ENCODE measurements around the gene RSF1.

DNA sequence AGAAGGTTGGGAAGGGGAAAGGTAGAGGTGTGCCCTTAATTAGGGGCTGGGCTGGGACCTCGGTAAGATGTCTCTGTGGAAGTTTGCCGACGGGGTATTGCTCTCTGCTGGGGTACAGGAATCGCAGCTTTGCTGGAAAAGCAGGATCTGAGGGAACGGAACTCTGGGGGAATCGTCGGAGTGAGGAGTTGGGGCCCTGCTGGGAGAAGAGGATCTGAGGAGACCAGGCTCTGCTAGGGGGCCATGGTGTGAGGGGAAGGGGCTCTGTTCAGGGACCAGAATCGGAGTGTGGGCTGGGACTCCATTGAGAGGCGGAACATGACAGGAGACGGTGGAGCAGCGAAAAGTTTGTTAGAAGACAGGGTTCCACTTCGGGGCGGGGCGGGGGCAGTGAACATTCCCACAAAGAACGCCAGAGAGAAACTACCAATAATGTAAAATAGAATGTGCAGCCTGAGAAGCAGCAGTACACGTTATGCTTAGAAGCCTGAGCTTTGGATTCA, 878 bp upstream of the RSF1 start:
- TF ChIP-seq CTCF (IDR thresholded peaks at IDR 0.05; ENCODE audit: poor library complexity) (no peak), EZH2 (IDR thresholded peaks at IDR 0.05; ENCODE audit: borderline replicate concordance) (no peak), EZH2phosphoT487 (IDR thresholded peaks at IDR 0.05; ENCODE audit: low read depth, severe bottlenecking, unreplicated experiment) (no peak)
